ENCODE measurements around the gene C1QA. TPM values are rescaled to one million over a fixed set of nuclear protein-coding genes. Genes with fewer than 3 reads are reported as not detected.

Gene C1QA
- total RNA-seq, 4 donors from 2014 or later = 12.3 to 90.8 (median 28.7) TPM

DNA sequence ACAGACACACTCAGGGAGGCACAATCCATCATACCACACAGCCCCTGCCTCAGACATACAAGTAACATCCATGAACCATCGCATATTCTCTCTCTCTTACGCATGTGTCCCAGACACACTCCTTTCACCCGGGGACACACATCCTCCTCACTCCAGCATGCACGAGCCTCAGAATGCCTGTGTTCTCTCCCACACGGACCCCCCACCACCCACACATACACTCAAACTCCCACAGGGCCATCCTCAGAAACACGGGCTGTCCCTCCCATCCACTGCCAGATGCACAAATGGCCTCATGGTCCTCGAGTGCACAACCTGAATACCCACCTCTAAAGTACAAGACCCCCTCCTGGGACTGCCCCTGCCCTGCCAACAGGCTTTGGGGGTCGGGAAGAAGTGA is 4.8 kb downstream of the C1QA start:
- Histone ChIP-seq H3K4me3 (no peak overlapping the region), H3K27me3 (no peaks in the 10 kb centered on the region), H3K9me3 (no peaks in the 10 kb centered on the region), H3K4me1 (no peaks in the 10 kb centered on the region), H3K27ac (no peak overlapping the region), H3K36me3 (no peaks in the 10 kb centered on the region)
- DNase-seq = no peak
- no peak for TF ChIP-seq POLR2A (IDR thresholded peaks at IDR 0.05)
- TF ChIP-seq CTCF (IDR thresholded peaks at IDR 0.05) = no peak

- Histone ChIP-seq H3K4me1 (no peaks in the 10 kb centered on the region), H3K4me3 (no peak overlapping the region), H3K36me3 (no peaks in the 10 kb centered on the region), H3K27ac (no peak overlapping the region), H3K27me3 (no peaks in the 10 kb centered on the region), H3K9me3 (no peaks in the 10 kb centered on the region)
- TF ChIP-seq CTCF (IDR thresholded peaks at IDR 0.05) = peak; percentile 52 to 90 (median 86)
- TF ChIP-seq POLR2A (IDR thresholded peaks at IDR 0.05) = no peak
- DNase-seq = peak; percentile 57 to 88 (median 86)
These were observed 5.6 kb downstream of the C1QA start for GRCh38 chr1:22641906-22642636.

- Histone ChIP-seq H3K27ac (peak within 1 kb of the TSS in 2 of 4 donors; percentile 50 to 54), H3K4me3 (peak within 1 kb of the TSS in 2 of 4 donors; percentile 29 to 31), H3K4me1 (no peaks in the 10 kb centered on the region), H3K9me3 (no peaks in the 10 kb centered on the region), H3K27me3 (no peaks in the 10 kb centered on the region), H3K36me3 (no peaks in the 10 kb centered on the region)
- TF ChIP-seq POLR2A (IDR thresholded peaks at IDR 0.05) (no peak), CTCF (IDR thresholded peaks at IDR 0.05) (no peak)
- peak in 1 of 3 donors; percentile 57 for DNase-seq
These were observed 7.0 kb downstream of the C1QA start, which contains the start of gene C1QC for GRCh38 chr1:22643381-22643780. TSS of gene C1QC (plus strand) at chr1:22643633. CDS start at chr1:22644024, 391 bp downstream.

GRCh38 chr1:22643928-22644327 is 7.5 kb downstream of the C1QA start:
- Histone ChIP-seq H3K27me3 (no peaks in the 10 kb centered on the region), H3K4me1 (no peaks in the 10 kb centered on the region), H3K36me3 (no peaks in the 10 kb centered on the region), H3K27ac (peak overlapping the region in 2 of 4 donors; percentile 50 to 54), H3K4me3 (peak overlapping the region in 2 of 4 donors; percentile 29 to 31), H3K9me3 (no peaks in the 10 kb centered on the region)
- TF ChIP-seq POLR2A (IDR thresholded peaks at IDR 0.05) (no peak), CTCF (IDR thresholded peaks at IDR 0.05) (no peak)
- DNase-seq = no peak

GRCh38 chr1:22645931-22646330 is 9.5 kb downstream of the C1QA start:
- H3K4me1 ChIP-seq = no peaks in the 10 kb centered on the region
- no peak for TF ChIP-seq POLR2A (IDR thresholded peaks at IDR 0.05)
- no peak for TF ChIP-seq CTCF (IDR thresholded peaks at IDR 0.05)
- H3K36me3 ChIP-seq = no peaks in the 10 kb centered on the region
- H3K27ac ChIP-seq = peak overlapping the region in 1 of 4 donors; percentile 22
- H3K9me3 ChIP-seq = no peaks in the 10 kb centered on the region
- no peaks in the 10 kb centered on the region for H3K27me3 ChIP-seq
- H3K4me3 ChIP-seq = peak overlapping the region in 1 of 4 donors; percentile 31
- no peak for DNase-seq

Data from Peyer's patch (tissue), 4 donors.